PC-9 (cell line): ENCODE measurements around the gene LIG4. TPM values are rescaled to one million over a fixed set of nuclear protein-coding genes. Genes with fewer than 3 reads are reported as not detected.

Experiments used
- BruUV-seq: library from RNA; stranded (reverse); fragments of 400-500 nt; replicated peaks from 2 replicates; lab custom pipeline; 2021; lab: Mats Ljungman, UMichigan
- CTCF ChIA-PET: fragments of 300-600 bp; sonication (Branson Sonifier 250); formaldehyde crosslinking; loops from one replicate; lab custom pipeline; 2022; ENCODE audit warnings: antibody characterized with exemption; lab: Charles Lee
- POLR2A ChIA-PET: fragments of 300-600 bp; sonication (Branson Sonifier 250); formaldehyde crosslinking; loops from one replicate; lab custom pipeline; 2022; ENCODE audit warnings: antibody characterized with exemption; ENCODE audit not compliant: unreplicated experiment; lab: Charles Lee
- DNase-seq, 2 experiments: peaks; one replicate each; pipeline versions ENCODE4 v3.0.0 to v3.0.0-alpha.2; 2015 to 2022; ENCODE audit warnings: mixed read lengths in 1 of 2
- H2AFZ ChIP-seq: fragments of 200-600 bp; sonication (generic); 2 replicates; pipeline ENCODE4 v1.8.1; 2017; ENCODE audit warnings: antibody characterized with exemption
- H3F3A ChIP-seq: fragments of 200-600 bp; sonication (generic); 2 replicates; pipeline ENCODE4 v1.8.1; 2017; ENCODE audit warnings: antibody characterized with exemption, mild to moderate bottlenecking, low read depth; ENCODE audit not compliant: insufficient read depth
- H3K27ac ChIP-seq: fragments of 200-600 bp; sonication (generic); 2 replicates; pipeline ENCODE4 v1.6.1; 2016; ENCODE audit warnings: mixed run types
- H3K27me3 ChIP-seq: fragments of 200-600 bp; sonication (generic); 2 replicates; pipeline ENCODE4 v1.6.1; 2016; ENCODE audit warnings: low read depth, mixed run types; ENCODE audit not compliant: insufficient read depth
- H3K36me3 ChIP-seq: fragments of 200-600 bp; sonication (generic); 2 replicates; pipeline ENCODE4 v1.6.1; 2016; ENCODE audit warnings: low read depth, mixed run types
- H3K4me1 ChIP-seq: fragments of 200-600 bp; sonication (generic); replicated peaks from 2 replicates; pipeline ENCODE4 v1.6.1; 2016; ENCODE audit warnings: mixed run types; ENCODE audit not compliant: insufficient read depth
- H3K4me2 ChIP-seq: fragments of 200-600 bp; sonication (generic); 2 replicates; pipeline ENCODE4 v1.6.1; 2017; ENCODE audit warnings: mixed run types
- H3K4me3 ChIP-seq: fragments of 200-600 bp; sonication (generic); 2 replicates; pipeline ENCODE4 v1.6.1; 2016; ENCODE audit warnings: mixed run types
- H3K79me2 ChIP-seq: fragments of 200-600 bp; sonication (generic); 2 replicates; pipeline ENCODE4 v1.6.1; 2017; ENCODE audit warnings: low read depth, mixed run types
- H3K9me2 ChIP-seq: fragments of 200-600 bp; sonication (generic); 2 replicates; pipeline ENCODE4 v1.8.1; 2017; ENCODE audit warnings: mild to moderate bottlenecking; ENCODE audit not compliant: insufficient read depth
- H3K9me3 ChIP-seq: fragments of 200-600 bp; sonication (generic); 2 replicates; pipeline ENCODE4 v1.8.1; 2016; ENCODE audit warnings: low read depth; ENCODE audit not compliant: insufficient read depth
- H4K20me1 ChIP-seq: fragments of 200-600 bp; sonication (generic); 2 replicates; pipeline ENCODE4 v1.8.1; 2017; ENCODE audit not compliant: insufficient read depth
- CTCF ChIP-seq: fragments of 200-600 bp; sonication (generic); conservative IDR thresholded peaks from 2 replicates; pipeline ENCODE4 v1.6.1; 2017; ENCODE audit warnings: mixed run types, antibody characterized with exemption, mild to moderate bottlenecking, moderate library complexity
- EZH2 ChIP-seq: fragments of 200-600 bp; sonication (generic); IDR thresholded peaks from 2 replicates; pipeline ENCODE4 v1.8.0; 2017; ENCODE audit warnings: antibody characterized with exemption, low read depth
- intact Hi-C: fragments of 100-400 bp; cut with micrococcal nuclease; formaldehyde crosslinking; loops from one replicate; pipeline ENCODE4 v1.10.0; 2022; ENCODE audit not compliant: unreplicated experiment
- total RNA-seq: library from RNA; stranded (reverse); gene quantifications from 2 replicates; pipeline ENCODE4 v1.2.3, GENCODE V29; 2021

LIG4 gene
- total RNA-seq, 1 experiment from 2014 or later: 9.1 TPM

DNA sequence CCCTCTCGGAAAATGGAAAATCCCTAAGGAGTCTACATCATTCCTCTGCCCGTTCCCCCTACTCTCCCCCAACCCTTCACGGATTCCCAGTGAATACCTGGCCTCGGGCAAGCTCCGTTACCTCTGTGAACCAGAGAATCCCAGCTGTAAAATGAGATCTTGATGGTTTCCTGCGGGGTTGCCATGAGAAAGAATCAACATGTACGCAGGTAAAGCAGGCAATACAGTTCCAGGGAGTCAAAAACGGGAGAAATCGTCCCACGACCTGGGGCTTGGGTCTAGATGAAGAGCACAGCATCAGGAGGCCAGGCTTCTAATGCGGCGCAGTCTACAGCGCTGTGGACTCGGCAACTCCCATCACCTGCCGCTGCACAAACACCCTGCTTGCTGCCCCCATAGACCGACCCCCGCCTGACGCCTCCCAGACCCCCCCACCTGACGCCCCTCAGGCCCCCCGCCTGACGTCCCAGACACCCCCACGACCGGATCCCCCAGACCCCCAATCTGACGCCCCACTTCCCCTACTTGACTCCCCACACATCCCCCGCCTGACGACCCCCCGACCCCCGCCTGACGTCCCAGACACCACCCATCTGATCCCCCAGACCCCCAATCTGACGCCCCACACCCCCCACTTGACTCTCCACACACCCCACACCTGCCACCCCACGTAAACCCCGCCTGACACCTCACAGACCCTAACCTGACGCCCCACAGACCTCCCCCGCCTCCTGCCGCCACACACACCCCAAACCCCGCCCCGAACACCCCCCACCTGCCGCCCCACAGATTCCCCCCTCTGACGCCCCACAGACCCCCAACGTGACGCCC is 680 bp downstream of the LIG4 start:
- Histone ChIP-seq H3K27ac (no peak overlapping the region), H4K20me1 (0 out of 2 replicates have a peak, but pooled peaks cover 6% of the 10 kb centered on the region), H3K4me1 (peaks cover 21% of the 10 kb centered on the region), H3K27me3 (no peaks in the 10 kb centered on the region), H2AFZ (no peak overlapping the region), H3K79me2 (peaks cover 33% of the 10 kb centered on the region), H3F3A (peaks cover 8% of the 10 kb centered on the region; the same call in 1 of the 2 replicates), H3K36me3 (peaks cover 18% of the 10 kb centered on the region; the same call in 1 of the 2 replicates), H3K4me3 (no peak overlapping the region), H3K4me2 (no peak overlapping the region), H3K9me2 (no peaks in the 10 kb centered on the region), H3K9me3 (peaks cover 8% of the 10 kb centered on the region; the same call in 1 of the 2 replicates)
- intact Hi-C loops: no loop called here
- ChIA-PET POLR2A (interaction anchor here (0.7 kb wide), 1 partner anchor 1073 kb away, joined by 3 read pairs; no protein-coding TSS in a partner anchor), CTCF (no interaction called here)
- no peak for DNase-seq
- no TSS peak for BruUV-seq
- TF ChIP-seq EZH2 (no peak), CTCF (no peak)

DNA sequence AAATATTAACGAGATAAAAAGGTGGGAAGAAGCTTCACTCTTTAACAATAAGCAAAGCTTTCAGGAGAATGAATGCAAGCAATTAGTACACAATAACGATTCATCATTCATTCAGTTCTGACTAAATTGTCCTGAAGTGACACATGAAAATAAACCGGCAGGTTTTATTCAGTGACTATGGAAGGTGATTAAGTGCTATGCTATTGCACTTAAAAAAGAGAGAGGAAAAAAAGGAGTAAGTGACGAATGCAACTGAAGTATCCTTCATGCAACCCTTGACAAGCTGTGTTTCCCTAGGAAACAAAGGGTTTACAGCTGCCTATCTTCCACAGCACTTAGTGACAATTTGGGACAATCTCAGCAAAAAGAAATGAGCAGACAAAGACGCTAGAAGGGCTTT is 1.4 kb downstream of the LIG4 start:
- intact Hi-C loops: no loop called here
- TF ChIP-seq EZH2 (no peak), CTCF (no peak)
- Histone ChIP-seq H3K9me2 (no peaks in the 10 kb centered on the region), H3K4me1 (peaks cover 16% of the 10 kb centered on the region), H3K36me3 (peaks cover 22% of the 10 kb centered on the region; the same call in 1 of the 2 replicates), H3K4me2 (no peak overlapping the region), H3K4me3 (no peak overlapping the region), H4K20me1 (no peaks in the 10 kb centered on the region), H3K79me2 (peaks cover 26% of the 10 kb centered on the region), H2AFZ (no peak overlapping the region), H3K27ac (no peak overlapping the region), H3F3A (peaks cover 8% of the 10 kb centered on the region; the same call in 1 of the 2 replicates), H3K27me3 (no peaks in the 10 kb centered on the region), H3K9me3 (peaks cover 14% of the 10 kb centered on the region; the same call in 1 of the 2 replicates)
- BruUV-seq: no TSS peak
- CTCF ChIA-PET: no interaction called here
- POLR2A ChIA-PET: interaction anchor here (0.7 kb wide), 1 partner anchor 1073 kb away, joined by 3 read pairs; no protein-coding TSS in a partner anchor
- no peak for DNase-seq

DNA sequence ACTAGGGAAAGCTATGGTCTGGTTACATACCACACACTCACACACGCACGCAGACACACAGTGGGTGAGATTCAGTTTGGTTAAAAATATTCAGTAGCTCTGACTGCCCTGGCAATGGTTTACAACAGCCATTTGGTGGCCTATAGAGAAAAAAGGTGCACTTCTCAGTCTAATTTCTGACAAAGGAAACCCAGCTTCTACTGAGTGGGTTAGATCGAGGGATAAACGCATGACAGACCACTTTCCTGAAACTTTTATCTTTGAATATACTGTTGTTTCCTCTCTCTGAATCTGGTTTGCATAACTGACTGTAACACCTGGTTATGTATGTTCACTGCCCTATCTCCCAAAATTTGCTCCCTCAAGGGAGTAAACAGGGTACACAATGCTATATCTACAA is 2.5 kb downstream of the LIG4 start:
- no peak for TF ChIP-seq CTCF
- TF ChIP-seq EZH2: no peak
- Histone ChIP-seq H3K27me3 (no peaks in the 10 kb centered on the region), H3K9me2 (no peaks in the 10 kb centered on the region), H3K79me2 (peaks cover 19% of the 10 kb centered on the region), H3K4me1 (peaks cover 16% of the 10 kb centered on the region), H3K9me3 (peaks cover 20% of the 10 kb centered on the region; the same call in 1 of the 2 replicates), H3K4me3 (no peak overlapping the region), H3K4me2 (no peak overlapping the region), H4K20me1 (no peaks in the 10 kb centered on the region), H3K36me3 (peaks cover 22% of the 10 kb centered on the region; the same call in 1 of the 2 replicates), H3F3A (peaks cover 8% of the 10 kb centered on the region; the same call in 1 of the 2 replicates), H2AFZ (no peak overlapping the region), H3K27ac (no peak overlapping the region)
- DNase-seq: no peak
- ChIA-PET POLR2A (no interaction called here), CTCF (no interaction called here)
- intact Hi-C loops: no loop called here
- no TSS peak for BruUV-seq
